WI38 (cell line): ENCODE results near the gene DLL1.

Experiments
- H3K4me3 ChIP-seq: 2 replicates; pipeline ENCODE4 v1.5.1; 2011; ENCODE audit warnings: low read depth, mild to moderate bottlenecking, control low read depth, low read length
- CTCF ChIP-seq: IDR thresholded peaks from 2 replicates; pipeline ENCODE4 v1.5.1; 2012; ENCODE audit warnings: low read depth, mild to moderate bottlenecking, control low read depth, low read length

DLL1 gene

GRCh38 chr6:170257376-170257775 lies 33.5 kb downstream of the DLL1 start:
- no peak overlapping the region for H3K4me3 ChIP-seq
- TF ChIP-seq CTCF, result no peak

GRCh38 chr6:170256641-170257040 lies 34.2 kb downstream of the DLL1 start:
- H3K4me3 ChIP-seq, result no peak overlapping the region
- no peak for TF ChIP-seq CTCF

- no peak for TF ChIP-seq CTCF
- H3K4me3 ChIP-seq, result no peak overlapping the region
Measured at GRCh38 chr6:170255426-170256125, 35.3 kb downstream of the DLL1 start.

- TF ChIP-seq CTCF, result no peak
- H3K4me3 ChIP-seq, result no peak overlapping the region
Measured at GRCh38 chr6:170254315-170255213, 36.3 kb downstream of the DLL1 start.

- no peak for TF ChIP-seq CTCF
Measured at GRCh38 chr6:170253910-170254269, 37.0 kb downstream of the DLL1 start.

GRCh38 chr6:170253226-170253909 lies 37.5 kb downstream of the DLL1 start:
- TF ChIP-seq CTCF, result no peak

More at GRCh38 chr6:170253910-170254269, 37.0 kb downstream of the DLL1 start:
- H3K4me3 ChIP-seq, result no peak overlapping the region

More at GRCh38 chr6:170253226-170253909, 37.5 kb downstream of the DLL1 start:
- no peak overlapping the region for H3K4me3 ChIP-seq
